IPS-20b (cell line): ENCODE data around the gene CTBP1.

Experiments
- H3K27ac ChIP-seq: one replicate; pipeline ENCODE4 v1.5.1; 2013; ENCODE audit warnings: low read length
- H3K27me3 ChIP-seq: 2 replicates; pipeline ENCODE4 v1.6.1; 2013; ENCODE audit warnings: mild to moderate bottlenecking, low read length, inconsistent platforms; ENCODE audit not compliant: insufficient read depth
- H3K36me3 ChIP-seq: 2 replicates; pipeline ENCODE4 v1.6.1; 2013; ENCODE audit warnings: low read depth, mild to moderate bottlenecking, inconsistent platforms, low read length, moderate library complexity; ENCODE audit not compliant: insufficient read depth
- H3K4me1 ChIP-seq: 2 replicates; pipeline ENCODE4 v1.6.1; 2013; ENCODE audit warnings: mild to moderate bottlenecking, control low read depth, inconsistent platforms, low read length, moderate library complexity; ENCODE audit not compliant: insufficient read depth
- H3K4me3 ChIP-seq: 2 replicates; pipeline ENCODE4 v1.5.1; 2013; ENCODE audit warnings: mild to moderate bottlenecking, low read length, inconsistent platforms
- H3K9ac ChIP-seq: 2 replicates; pipeline ENCODE4 v1.6.1; 2013; ENCODE audit warnings: low read depth, mild to moderate bottlenecking, inconsistent platforms, low read length, moderate library complexity
- H3K9me3 ChIP-seq: 2 replicates; pipeline ENCODE4 v1.6.1; 2013; ENCODE audit warnings: mild to moderate bottlenecking, low read depth, low read length, inconsistent platforms; ENCODE audit not compliant: insufficient read depth

CTBP1 gene

DNA sequence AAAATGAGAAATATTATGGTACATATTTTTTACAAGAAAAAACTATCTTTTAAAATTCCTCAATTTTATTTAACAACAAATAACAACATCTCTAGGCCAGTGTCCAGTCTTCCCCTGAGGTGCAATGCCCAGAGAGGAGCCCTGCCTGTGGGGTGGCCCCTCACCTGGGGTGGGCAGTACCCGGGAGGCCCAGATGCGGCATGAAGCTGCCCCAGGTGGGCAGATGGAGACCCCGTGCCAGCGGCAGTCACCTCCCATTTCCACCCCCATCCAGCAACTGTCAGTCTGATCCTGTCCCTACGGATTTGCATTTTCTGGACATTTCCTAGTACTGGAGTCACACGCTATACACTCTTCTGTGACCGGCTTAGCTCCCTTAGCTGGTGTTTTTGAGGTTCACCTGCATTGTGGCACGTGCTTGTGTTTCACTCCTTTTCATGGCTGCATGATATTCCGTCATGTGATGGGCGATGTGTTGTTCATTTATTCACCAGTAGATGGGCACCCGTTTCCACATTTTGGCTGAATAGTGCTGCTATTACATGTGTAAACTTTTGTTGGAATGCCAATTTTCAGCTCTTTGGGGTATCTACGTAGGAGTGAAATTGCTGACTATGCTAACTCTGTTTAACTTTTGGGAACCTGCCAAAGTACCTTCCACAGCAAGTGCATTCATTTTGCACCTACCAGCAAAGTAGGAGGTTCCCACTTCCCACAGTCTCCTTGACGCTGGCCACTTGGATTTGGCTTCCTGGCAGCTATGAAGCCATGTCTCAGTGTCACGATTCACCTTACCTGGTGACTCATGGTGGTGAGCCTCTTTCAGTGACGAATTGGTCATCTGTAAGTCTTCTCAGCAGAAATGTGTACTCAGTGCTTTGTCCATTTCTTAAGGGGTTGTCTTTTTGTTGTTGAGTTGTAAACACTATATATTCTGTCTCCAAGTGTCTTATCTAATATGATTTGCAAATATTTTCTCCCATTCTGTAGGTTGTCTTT lies 29.0 kb upstream of the CTBP1 start:
- Histone ChIP-seq H3K9me3 (peaks cover 16% of the 10 kb centered on the region; the same call in 1 of the 2 replicates), H3K27ac (no peak overlapping the region), H3K36me3 (no peaks in the 10 kb centered on the region), H3K4me3 (no peak overlapping the region), H3K9ac (no peak overlapping the region), H3K27me3 (no peaks in the 10 kb centered on the region; the same call in 1 of the 2 replicates), H3K4me1 (no peaks in the 10 kb centered on the region)

DNA sequence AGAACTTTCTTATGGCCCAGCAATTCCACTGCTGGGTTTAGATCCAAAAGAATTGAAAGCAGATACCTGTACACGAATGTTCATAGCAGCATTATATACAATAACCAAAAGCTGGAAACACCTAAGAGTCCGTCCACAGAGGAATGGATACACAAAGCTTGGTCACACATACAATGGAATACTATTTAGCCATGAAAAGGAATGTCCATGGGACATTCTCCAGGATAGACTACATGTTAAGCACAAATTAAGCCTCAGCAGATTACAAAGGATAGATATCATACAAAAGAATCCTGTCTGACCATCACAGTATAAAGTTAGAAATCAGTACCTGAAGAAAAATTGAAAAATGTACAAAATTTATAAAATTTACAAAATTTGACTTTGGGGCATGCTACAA lies 28.1 kb upstream of the CTBP1 start:
- Histone ChIP-seq H3K4me3 (no peak overlapping the region), H3K9ac (no peak overlapping the region), H3K9me3 (peaks cover 13% of the 10 kb centered on the region; the same call in 1 of the 2 replicates), H3K4me1 (no peaks in the 10 kb centered on the region), H3K27ac (no peak overlapping the region), H3K36me3 (no peaks in the 10 kb centered on the region), H3K27me3 (no peaks in the 10 kb centered on the region; the same call in 1 of the 2 replicates)

DNA sequence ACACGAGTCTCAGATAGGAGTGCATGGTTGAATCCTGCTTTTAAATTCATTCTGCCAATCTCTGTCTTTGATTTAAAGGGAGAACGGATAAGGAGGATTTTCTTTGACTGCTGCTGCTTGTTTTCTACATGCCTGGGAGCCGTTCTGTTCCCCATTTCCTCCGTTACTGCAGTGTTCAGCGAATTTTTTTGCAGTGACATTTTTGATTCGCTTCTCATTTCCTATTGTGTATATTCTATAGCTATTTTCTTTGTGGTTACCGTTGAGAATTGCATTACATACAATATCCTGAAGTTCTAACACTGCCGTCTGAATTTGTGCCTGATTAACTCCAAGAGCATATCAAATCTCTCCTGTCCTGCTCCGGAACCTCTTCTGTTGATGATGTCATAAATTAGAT lies 25.9 kb upstream of the CTBP1 start:
- peaks cover 13% of the 10 kb centered on the region; the same call in 1 of the 2 replicates for H3K9me3 ChIP-seq
- H3K27ac ChIP-seq, result no peak overlapping the region
- no peak overlapping the region for H3K9ac ChIP-seq
- H3K27me3 ChIP-seq, result no peaks in the 10 kb centered on the region; the same call in 1 of the 2 replicates
- H3K4me1 ChIP-seq, result no peaks in the 10 kb centered on the region
- no peaks in the 10 kb centered on the region for H3K36me3 ChIP-seq
- H3K4me3 ChIP-seq, result no peak overlapping the region

DNA sequence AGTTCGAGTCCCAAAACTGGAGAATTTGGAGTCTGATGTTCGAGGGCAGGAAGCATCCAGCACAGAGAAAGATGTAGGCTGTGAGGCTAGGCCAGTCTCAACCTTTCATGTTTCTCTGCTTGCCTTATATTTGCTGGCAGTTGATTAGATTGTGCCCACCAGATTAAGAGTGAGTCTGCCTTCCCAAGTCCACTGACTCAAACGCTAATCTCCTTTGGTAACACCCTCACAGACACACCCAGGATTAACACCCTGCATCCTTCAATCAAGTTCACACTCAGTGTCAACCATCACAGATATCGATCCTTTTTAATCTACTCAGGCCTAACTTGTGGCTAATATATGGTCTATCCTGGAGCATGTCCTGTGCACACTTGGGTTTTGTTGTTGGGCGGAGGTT lies 22.8 kb upstream of the CTBP1 start:
- H3K9me3 ChIP-seq, result peaks cover 11% of the 10 kb centered on the region; the same call in 1 of the 2 replicates
- H3K4me3 ChIP-seq, result no peak overlapping the region
- no peak overlapping the region for H3K27ac ChIP-seq
- no peaks in the 10 kb centered on the region for H3K27me3 ChIP-seq
- no peaks in the 10 kb centered on the region for H3K36me3 ChIP-seq
- H3K9ac ChIP-seq, result no peak overlapping the region
- no peaks in the 10 kb centered on the region for H3K4me1 ChIP-seq

DNA sequence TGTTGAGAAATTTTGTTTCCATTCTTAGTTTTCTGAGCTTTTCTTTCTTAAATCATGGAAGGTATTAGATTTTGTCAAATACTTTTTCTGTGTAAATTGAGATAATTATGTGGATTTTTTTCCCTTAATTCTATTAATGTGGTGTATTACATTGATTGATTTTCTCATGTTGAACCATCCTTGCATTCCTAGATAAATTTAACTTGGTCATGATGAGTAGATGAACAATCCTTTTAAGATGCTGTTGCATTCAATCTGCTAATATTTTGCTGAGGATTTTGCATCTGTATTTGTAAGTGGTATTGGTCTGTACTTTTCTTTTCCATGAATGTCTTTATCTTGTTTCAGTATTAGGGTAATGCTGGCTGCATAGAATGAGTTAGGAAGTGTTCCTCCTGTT lies 20.3 kb upstream of the CTBP1 start:
- Histone ChIP-seq H3K27me3 (no peaks in the 10 kb centered on the region), H3K27ac (no peak overlapping the region), H3K9ac (no peak overlapping the region), H3K9me3 (peaks cover 17% of the 10 kb centered on the region; the same call in 1 of the 2 replicates), H3K4me1 (no peaks in the 10 kb centered on the region), H3K36me3 (no peaks in the 10 kb centered on the region), H3K4me3 (no peak overlapping the region)

DNA sequence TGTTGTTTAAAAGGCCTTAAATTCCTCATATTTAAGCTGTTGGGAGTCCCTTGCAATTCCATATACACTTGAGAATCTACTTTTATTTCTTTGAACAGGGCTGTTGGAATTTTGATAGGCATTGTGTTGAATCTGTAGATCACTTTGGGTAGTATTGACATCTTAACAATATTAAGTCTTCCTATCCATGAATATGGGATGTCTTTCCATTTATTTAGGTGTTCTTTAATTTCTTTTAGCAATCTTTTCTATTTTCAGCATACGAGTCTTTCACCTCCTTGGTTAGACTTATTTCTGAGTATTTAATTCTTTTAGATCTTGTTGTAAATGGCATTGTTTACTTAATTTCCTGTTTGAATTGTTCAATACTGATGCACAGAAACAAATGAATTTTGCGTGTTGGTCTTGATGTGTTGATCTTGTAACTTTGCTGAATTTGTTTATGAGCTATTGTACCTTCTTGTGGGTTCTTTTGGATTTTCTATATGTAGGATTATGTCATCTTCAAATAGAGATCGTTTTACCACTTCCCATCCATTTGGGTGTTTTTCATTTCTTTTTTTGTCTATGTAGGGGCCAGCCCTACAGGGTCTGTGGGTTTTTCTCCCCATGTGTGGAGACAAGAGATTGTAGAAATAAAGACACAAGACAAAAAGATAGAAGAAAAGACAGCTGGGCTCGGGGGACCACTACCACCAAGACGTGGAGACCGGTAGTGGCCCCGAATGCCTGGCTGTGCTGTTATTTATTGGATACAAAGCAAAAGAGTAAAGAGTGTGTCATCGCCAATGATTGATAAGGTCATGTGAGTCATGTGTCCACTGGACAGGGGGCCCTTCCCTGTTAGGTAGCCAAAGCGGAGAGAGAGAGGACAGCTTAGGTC lies 18.2 kb upstream of the CTBP1 start:
- Histone ChIP-seq H3K9ac (no peak overlapping the region), H3K36me3 (no peaks in the 10 kb centered on the region), H3K27ac (no peak overlapping the region), H3K4me3 (no peak overlapping the region), H3K27me3 (no peaks in the 10 kb centered on the region), H3K9me3 (peaks cover 16% of the 10 kb centered on the region; the same call in 1 of the 2 replicates), H3K4me1 (no peaks in the 10 kb centered on the region)

DNA sequence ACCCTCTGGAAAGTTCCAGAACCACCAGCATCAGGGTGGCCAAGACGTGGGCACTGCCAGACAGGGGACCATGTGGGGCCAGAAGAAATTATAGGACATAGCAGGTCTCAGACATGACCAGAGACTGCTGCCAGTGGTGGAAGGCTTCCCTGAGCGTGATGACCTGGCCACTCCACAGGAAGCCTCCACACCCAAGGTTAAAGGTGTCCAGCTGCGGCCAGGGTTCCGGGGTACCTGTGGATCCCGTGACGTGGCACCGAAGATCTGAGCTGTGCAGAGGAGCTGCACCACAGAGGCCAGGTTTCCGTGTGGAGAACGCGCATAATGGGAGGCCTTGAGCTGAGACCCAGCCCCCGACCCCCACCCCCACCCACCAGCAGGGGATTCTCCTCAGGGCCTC lies 16.4 kb upstream of the CTBP1 start:
- Histone ChIP-seq H3K9ac (no peak overlapping the region), H3K4me1 (no peaks in the 10 kb centered on the region), H3K4me3 (no peak overlapping the region), H3K36me3 (no peaks in the 10 kb centered on the region), H3K9me3 (peaks cover 16% of the 10 kb centered on the region; the same call in 1 of the 2 replicates), H3K27ac (no peak overlapping the region), H3K27me3 (no peaks in the 10 kb centered on the region)

DNA sequence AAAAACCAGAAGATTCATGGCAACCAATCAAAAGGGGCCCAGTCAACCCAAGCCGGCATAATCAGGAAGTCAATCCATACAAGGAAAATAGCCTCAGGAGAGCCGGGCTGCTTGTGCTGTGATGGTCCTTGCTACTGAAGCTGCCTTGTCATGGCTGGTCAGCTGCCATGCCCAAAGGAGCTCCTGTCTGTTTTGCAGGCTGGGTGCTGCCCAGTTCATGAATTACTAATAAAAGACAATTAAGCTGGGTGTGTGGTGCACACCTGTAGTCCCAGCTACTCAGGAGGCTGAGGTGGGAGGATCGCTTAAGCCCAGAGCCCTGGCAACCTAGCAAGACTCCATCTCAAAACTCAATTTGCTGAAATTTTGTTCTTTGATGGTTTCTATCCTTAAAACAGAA lies 16.0 kb upstream of the CTBP1 start:
- H3K4me1 ChIP-seq, result no peaks in the 10 kb centered on the region

DNA sequence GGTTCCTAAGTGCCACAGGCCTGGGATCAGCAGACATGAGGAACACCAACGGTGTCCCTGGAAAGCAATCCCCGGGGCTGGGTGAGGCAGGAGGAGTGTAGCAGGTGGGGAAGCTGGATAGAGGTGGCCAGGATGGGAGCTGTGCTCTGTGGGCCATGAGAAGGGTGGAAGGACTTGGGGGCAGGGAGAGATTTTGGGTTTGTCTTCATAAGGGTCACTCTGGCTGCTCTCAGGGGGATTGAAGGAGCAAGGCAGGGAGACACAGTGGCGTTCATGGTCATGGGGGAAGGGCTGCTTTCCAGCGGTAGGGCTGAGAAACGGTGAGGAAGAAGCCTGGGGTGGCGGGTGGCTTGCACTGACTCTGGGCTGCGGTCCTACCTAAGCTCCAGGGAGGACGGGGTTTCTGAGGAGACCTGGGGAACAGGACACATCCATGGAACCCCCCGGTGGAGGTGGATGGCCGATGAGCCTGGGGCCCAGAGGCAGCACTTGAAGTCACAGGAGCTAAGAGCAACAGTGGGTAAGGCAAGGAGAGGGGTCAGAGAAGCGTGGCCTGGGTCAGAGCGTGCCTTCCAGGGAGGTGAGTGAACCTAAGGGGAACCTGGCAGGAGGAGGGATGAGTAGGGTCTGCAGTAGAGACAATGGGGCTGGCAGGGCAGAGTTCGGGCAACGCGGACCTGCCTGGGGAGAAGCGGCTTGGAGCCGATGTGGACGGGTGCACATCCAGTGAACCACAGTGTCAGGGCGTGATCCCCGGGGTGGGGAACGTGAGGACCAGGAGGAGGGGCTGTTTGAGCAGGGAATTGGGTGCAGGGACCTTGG lies 12.4 kb upstream of the CTBP1 start:
- H3K9me3 ChIP-seq, result peaks cover 23% of the 10 kb centered on the region; the same call in 1 of the 2 replicates
- no peak overlapping the region for H3K4me3 ChIP-seq
- no peak overlapping the region for H3K9ac ChIP-seq
- H3K27ac ChIP-seq, result no peak overlapping the region
- H3K4me1 ChIP-seq, result no peaks in the 10 kb centered on the region
- no peaks in the 10 kb centered on the region for H3K36me3 ChIP-seq
- no peaks in the 10 kb centered on the region for H3K27me3 ChIP-seq

More for the DNA sequence above, 16.0 kb upstream of the CTBP1 start:
- Histone ChIP-seq H3K9ac (no peak overlapping the region), H3K36me3 (no peaks in the 10 kb centered on the region), H3K27me3 (no peaks in the 10 kb centered on the region), H3K4me3 (no peak overlapping the region), H3K27ac (no peak overlapping the region), H3K9me3 (peaks cover 16% of the 10 kb centered on the region; the same call in 1 of the 2 replicates)

DNA sequence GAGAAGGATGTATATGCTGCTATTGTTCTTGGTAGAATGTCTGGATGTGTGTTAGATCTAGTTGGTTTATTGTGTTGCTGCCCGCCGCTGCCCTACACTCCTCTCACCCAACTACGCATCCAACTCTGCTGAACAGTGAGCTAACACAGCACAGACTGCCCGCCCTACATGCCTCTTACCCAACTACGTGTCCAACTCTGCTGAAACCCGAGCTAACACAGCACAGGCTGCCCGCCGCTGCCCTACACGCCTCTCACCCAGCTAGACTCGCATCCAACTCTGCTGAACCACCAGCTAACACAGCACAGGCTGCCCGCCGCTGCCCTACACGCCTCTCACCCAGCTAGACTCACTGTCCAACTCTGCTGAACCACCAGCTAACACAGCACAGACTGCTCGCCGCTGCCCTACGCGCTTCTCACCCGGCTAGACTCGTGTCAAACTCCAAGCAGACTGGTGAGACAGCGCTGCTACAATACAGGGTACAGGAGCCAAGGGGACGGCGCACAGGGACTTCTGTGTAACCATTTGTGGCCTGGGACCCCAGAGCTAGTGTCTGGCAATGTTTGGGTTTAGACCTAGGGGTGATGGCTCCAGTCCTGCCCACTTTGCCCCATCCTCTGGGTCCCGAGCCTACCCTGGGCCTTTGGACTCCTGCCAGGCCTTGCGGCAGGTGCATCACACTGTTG lies 11.6 kb upstream of the CTBP1 start:
- Histone ChIP-seq H3K27me3 (no peaks in the 10 kb centered on the region), H3K4me3 (no peak overlapping the region), H3K36me3 (no peaks in the 10 kb centered on the region), H3K27ac (no peak overlapping the region), H3K9ac (no peak overlapping the region), H3K9me3 (peaks cover 22% of the 10 kb centered on the region), H3K4me1 (no peaks in the 10 kb centered on the region)
